ENCODE measurements around the gene ARHGEF37. TPM values are rescaled to one million over a fixed set of nuclear protein-coding genes. Genes with fewer than 3 reads are reported as not detected.
A peak's percentile ranks its signal among the peaks of the same experiment; 100 is the strongest.
"Not testable (repeated sequence)": the region's sequence is repeated elsewhere in the genome, so short reads cannot be mapped to it uniquely, and the experiment has no call there.

ARHGEF37 gene
- total RNA-seq, 1 experiment from 2014 or later: 0.32 TPM

DNA sequence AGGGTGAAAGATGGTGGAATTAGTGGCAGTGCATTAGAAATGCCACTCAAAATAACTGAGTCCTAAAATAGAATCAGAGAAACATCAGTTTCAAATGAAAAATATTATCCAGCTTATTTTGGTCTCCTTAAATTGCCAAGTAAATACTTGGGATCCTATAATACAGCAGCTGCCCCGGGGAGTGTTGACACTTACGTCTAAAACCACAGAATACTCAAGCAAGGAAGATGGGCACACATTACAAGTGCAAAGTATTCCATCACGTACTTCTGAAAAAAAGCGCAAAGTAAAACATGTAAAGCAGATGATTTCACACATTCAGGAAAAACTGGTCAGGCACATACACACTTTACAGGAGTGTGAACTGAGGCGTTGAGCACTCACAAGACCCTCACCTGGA is 2.4 kb upstream of the ARHGEF37 start:
- H3K27ac ChIP-seq: no peak overlapping the region
- no peaks in the 10 kb centered on the region for H3K9me3 ChIP-seq (replicated peaks)
- H3K36me3 ChIP-seq: no peaks in the 10 kb centered on the region
- no peaks in the 10 kb centered on the region for H3K27me3 ChIP-seq (replicated peaks)
- peaks cover 15% of the 10 kb centered on the region for H3K4me1 ChIP-seq (replicated peaks)
- no peak overlapping the region for H3K4me3 ChIP-seq
- DNase-seq (ENCODE audit: low read depth in 1 of 2, low spot score in 2 of 2): no peak

DNA sequence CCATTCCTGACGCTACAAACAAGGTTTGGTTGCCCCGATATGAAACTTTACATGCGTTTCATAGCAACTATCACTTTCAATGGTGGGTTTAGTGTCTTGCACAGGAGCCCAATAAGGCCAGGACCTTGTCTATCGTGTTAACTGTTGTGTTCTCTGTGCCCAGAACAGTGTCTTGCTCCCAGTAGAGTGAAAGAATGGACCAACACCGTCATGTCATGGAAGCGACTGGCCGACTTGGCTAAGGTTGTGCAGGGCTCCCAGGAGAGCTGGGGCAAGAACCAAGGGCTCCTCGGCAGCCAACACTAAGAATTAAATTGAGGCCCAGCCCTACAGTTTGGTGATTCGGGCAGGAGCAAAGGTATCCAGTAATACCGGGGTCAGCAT is 498 bp upstream of the ARHGEF37 start:
- Histone ChIP-seq H3K27ac (no peak overlapping the region), H3K4me3 (peak overlapping the region; percentile 52), H3K36me3 (no peaks in the 10 kb centered on the region), H3K4me1 (replicated peaks) (peaks cover 15% of the 10 kb centered on the region), H3K27me3 (replicated peaks) (no peaks in the 10 kb centered on the region), H3K9me3 (replicated peaks) (peaks cover 2% of the 10 kb centered on the region; the same call in 1 of the 2 replicates)
- DNase-seq (ENCODE audit: low read depth in 1 of 2, low spot score in 2 of 2): no peak

- Histone ChIP-seq H3K36me3 (no peaks in the 10 kb centered on the region), H3K27ac (no peak overlapping the region), H3K27me3 (replicated peaks) (no peaks in the 10 kb centered on the region), H3K9me3 (replicated peaks) (peaks cover 4% of the 10 kb centered on the region; the same call in 1 of the 2 replicates), H3K4me1 (replicated peaks) (peaks cover 15% of the 10 kb centered on the region), H3K4me3 (no peak overlapping the region)
- DNase-seq (ENCODE audit: low read depth in 1 of 2, low spot score in 2 of 2): no peak
Observed at GRCh38 chr5:149581931-149582768, 852 bp downstream of the ARHGEF37 start.

DNA sequence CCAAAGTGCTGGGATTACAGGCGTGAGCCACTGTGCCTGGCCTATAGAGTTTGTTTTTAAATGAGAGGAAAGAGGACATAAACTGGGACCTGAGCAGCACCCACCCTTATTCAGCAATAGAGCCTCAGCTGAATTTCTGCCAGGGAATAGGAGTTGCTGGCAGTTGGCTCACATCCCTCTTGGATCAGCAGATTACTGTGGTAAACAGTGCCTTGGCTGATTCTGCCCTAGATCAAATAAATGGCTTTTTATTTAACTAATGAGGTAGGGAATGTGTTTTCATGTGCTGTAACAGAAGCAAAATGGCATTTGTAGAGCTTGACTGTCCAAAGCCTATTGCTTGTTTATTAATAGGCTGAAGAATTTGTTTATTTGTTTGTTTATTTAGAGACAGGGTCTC is 2.1 kb downstream of the ARHGEF37 start:
- Histone ChIP-seq H3K27me3 (replicated peaks) (no peaks in the 10 kb centered on the region), H3K9me3 (replicated peaks) (peaks cover 4% of the 10 kb centered on the region; the same call in 1 of the 2 replicates), H3K36me3 (no peaks in the 10 kb centered on the region), H3K4me3 (no peak overlapping the region), H3K27ac (no peak overlapping the region), H3K4me1 (replicated peaks) (peaks cover 15% of the 10 kb centered on the region)
- DNase-seq (ENCODE audit: low read depth in 1 of 2, low spot score in 2 of 2): no peak

DNA sequence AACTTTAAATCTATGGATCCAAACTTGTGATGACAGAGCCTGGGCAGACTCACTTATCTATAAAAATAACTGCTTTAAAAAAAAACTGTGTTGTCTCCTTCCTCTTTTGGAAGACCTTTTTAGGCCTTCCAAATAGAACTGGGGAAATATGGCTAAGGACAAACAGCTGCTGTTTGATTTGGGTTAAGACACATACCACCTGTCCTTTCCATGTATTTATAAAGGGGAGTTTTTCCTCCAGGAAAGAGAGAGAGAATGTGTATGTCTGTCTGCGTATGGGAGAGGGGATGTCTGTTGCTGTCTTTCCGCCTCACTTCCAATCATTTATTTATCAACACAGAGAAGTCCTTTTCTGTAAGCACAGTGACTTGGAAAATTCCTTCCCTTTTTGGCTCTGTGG is 2.8 kb downstream of the ARHGEF37 start:
- H3K9me3 ChIP-seq (replicated peaks): peaks cover 4% of the 10 kb centered on the region; the same call in 1 of the 2 replicates
- no peaks in the 10 kb centered on the region for H3K27me3 ChIP-seq (replicated peaks)
- H3K4me1 ChIP-seq (replicated peaks): peaks cover 15% of the 10 kb centered on the region
- no peak for DNase-seq (ENCODE audit: low read depth in 1 of 2, low spot score in 2 of 2)
- no peak overlapping the region for H3K27ac ChIP-seq
- no peaks in the 10 kb centered on the region for H3K36me3 ChIP-seq
- H3K4me3 ChIP-seq: no peak overlapping the region

DNA sequence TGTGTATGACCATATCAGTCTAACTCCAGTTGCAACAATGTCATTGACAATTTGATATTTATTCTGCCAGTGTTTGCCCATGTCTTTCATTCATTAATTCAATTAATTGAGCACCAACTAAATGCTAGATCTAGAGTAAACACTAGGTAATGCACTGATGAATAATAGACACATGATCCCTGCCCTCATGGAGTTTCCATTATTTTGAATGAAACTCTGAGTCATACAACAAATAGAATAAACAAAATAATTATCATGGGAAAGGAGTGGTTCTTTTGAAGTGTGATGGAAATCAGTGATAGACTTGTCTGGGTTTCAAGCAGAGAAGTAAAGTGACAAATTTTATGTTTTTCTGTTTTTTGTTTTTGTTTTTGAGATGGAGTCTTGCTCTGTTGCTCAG is 4.6 kb downstream of the ARHGEF37 start:
- Histone ChIP-seq H3K9me3 (replicated peaks) (peaks cover 4% of the 10 kb centered on the region; the same call in 1 of the 2 replicates), H3K27me3 (replicated peaks) (no peaks in the 10 kb centered on the region), H3K4me3 (no peak overlapping the region), H3K36me3 (no peaks in the 10 kb centered on the region), H3K27ac (no peak overlapping the region), H3K4me1 (replicated peaks) (peaks cover 12% of the 10 kb centered on the region)
- DNase-seq (ENCODE audit: low read depth in 1 of 2, low spot score in 2 of 2): no peak

DNA sequence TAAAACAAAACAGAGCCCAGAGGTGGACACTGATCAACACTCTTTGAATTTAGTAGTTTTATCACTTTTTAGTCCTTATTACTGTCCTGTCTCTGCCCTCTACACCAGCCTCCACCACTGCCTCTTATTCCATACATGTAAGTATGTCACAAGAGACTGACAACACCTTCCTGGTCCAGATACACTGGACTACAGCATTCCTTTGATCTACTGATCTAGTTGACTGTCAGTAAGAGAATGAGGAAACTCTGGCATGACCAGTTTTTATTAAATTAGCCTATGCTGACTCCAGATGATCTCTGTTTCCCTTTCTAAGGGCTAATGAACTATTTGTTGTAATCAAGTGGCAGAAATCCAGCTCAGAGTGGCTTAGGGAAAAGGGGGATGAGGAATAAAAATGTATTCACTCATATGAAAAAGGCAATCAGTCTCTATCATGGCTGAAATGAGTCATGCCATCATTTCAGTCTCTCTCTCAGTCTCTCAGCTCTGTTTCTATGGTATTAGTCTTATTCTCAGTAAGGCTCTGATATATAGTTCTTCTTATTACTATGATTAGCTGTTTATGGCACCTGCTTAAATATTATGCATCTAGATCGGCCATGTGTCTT is 5.5 kb downstream of the ARHGEF37 start:
- Histone ChIP-seq H3K4me3 (no peak overlapping the region), H3K27ac (no peak overlapping the region), H3K4me1 (replicated peaks) (peaks cover 3% of the 10 kb centered on the region), H3K27me3 (replicated peaks) (no peaks in the 10 kb centered on the region), H3K9me3 (replicated peaks) (peaks cover 4% of the 10 kb centered on the region; the same call in 1 of the 2 replicates), H3K36me3 (no peaks in the 10 kb centered on the region)
- DNase-seq (ENCODE audit: low read depth in 1 of 2, low spot score in 2 of 2): no peak

- Histone ChIP-seq H3K27me3 (replicated peaks) (no peaks in the 10 kb centered on the region), H3K9me3 (replicated peaks) (peaks cover 4% of the 10 kb centered on the region; the same call in 1 of the 2 replicates), H3K4me1 (replicated peaks) (no peaks in the 10 kb centered on the region), H3K36me3 (no peaks in the 10 kb centered on the region), H3K4me3 (no peak overlapping the region), H3K27ac (no peak overlapping the region)
- no peak for DNase-seq (ENCODE audit: low read depth in 1 of 2, low spot score in 2 of 2)
Observed at GRCh38 chr5:149588936-149589335, 7.6 kb downstream of the ARHGEF37 start.

DNA sequence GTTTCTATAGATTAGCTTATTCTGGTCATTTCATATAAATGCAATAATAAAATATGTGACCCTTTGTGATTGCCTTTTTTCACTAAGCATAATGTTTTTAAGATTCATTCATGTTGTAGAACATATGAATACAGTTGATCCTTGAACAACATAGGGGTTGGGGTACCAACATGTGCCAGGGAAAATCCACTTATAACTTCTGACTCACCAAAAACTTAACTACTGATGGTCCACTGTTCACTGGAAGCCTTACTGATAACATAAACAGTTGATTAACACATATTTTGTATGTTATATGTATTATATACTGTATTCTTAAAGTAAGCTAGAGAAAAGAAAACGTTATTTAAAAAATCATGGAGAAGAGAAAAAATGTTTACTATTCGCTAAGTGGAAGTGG is 12.1 kb downstream of the ARHGEF37 start:
- DNase-seq (ENCODE audit: low read depth in 1 of 2, low spot score in 2 of 2): no peak
- no peak overlapping the region for H3K4me3 ChIP-seq
- no peaks in the 10 kb centered on the region for H3K36me3 ChIP-seq
- H3K27me3 ChIP-seq (replicated peaks): no peaks in the 10 kb centered on the region
- no peaks in the 10 kb centered on the region for H3K9me3 ChIP-seq (replicated peaks)
- H3K27ac ChIP-seq: no peak overlapping the region
- H3K4me1 ChIP-seq (replicated peaks): peaks cover 14% of the 10 kb centered on the region

DNA sequence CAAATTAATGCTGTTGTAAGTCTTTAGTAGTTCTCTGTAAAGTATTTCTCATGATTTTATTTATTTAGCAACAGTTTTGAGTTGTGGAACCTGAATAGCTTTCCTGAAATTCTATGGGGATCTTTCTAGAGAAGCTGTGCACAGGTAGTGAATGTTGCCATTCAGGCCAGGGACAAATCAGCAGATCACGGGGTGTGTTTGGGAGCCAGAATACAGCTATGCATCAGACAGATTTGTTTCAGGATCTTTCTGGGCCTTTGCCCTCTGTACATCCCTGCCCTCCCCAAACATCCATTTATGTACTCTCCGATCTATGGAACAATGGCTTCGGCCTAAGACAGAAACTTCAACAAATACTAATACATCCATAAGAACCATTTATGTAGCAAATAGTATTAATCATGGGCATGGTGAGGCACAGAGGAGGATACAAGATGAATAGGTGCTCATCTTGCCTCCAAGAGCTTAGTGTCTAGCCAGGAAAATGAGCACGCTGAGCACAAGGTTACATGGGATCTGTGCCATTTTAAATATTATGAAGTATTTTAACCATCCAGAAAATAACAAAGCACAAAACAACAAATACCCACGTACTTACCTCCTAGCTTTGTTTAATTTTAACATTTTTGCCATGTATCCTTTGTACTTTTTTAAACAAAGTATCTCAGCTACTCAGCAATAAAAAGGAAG is 13.1 kb downstream of the ARHGEF37 start:
- H3K27ac ChIP-seq: no peak overlapping the region
- H3K9me3 ChIP-seq (replicated peaks): no peaks in the 10 kb centered on the region
- no peaks in the 10 kb centered on the region for H3K27me3 ChIP-seq (replicated peaks)
- H3K36me3 ChIP-seq: no peaks in the 10 kb centered on the region
- no peak overlapping the region for H3K4me3 ChIP-seq
- peaks cover 14% of the 10 kb centered on the region for H3K4me1 ChIP-seq (replicated peaks)
- no peak for DNase-seq (ENCODE audit: low read depth in 1 of 2, low spot score in 2 of 2)

DNA sequence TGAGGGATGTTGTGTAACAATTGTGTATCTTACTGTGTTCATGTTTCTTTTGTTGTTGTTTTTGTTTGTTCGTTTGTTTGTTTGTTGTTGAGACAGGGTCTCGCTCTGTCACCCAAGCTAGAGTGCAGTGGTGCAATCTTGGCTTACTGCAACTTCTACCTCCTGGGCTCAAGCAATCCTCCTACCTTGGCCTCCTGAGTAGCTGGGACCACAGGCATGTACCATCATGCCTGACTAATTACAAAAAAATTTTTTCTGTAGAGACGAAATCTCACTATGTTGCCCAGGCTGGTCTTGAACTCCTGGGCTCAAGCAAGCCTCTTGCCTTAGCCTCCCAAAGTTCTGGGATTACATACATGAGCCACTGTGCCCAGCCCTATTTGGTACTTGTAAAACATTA is 13.8 kb downstream of the ARHGEF37 start:
- peaks cover 14% of the 10 kb centered on the region for H3K4me1 ChIP-seq (replicated peaks)
- H3K27ac ChIP-seq; H3K36me3 ChIP-seq; H3K4me3 ChIP-seq; H3K9me3 ChIP-seq (replicated peaks); H3K27me3 ChIP-seq (replicated peaks): not testable (repeated sequence)
- peak in 1 of 2 experiments; percentile 32 for DNase-seq (ENCODE audit: low read depth in 1 of 2, low spot score in 2 of 2)

- no peaks in the 10 kb centered on the region for H3K36me3 ChIP-seq
- H3K4me1 ChIP-seq (replicated peaks): peaks cover 14% of the 10 kb centered on the region
- no peak for DNase-seq (ENCODE audit: low read depth in 1 of 2, low spot score in 2 of 2)
- no peak overlapping the region for H3K4me3 ChIP-seq
- no peaks in the 10 kb centered on the region for H3K27me3 ChIP-seq (replicated peaks)
- H3K9me3 ChIP-seq (replicated peaks): no peaks in the 10 kb centered on the region
- H3K27ac ChIP-seq: no peak overlapping the region
Observed at GRCh38 chr5:149596712-149597111, 15.4 kb downstream of the ARHGEF37 start.

GRCh38 chr5:149597618-149598017 is 16.3 kb downstream of the ARHGEF37 start:
- Histone ChIP-seq H3K9me3 (replicated peaks) (no peaks in the 10 kb centered on the region), H3K27me3 (replicated peaks) (no peaks in the 10 kb centered on the region), H3K27ac (no peak overlapping the region), H3K4me1 (replicated peaks) (peaks cover 14% of the 10 kb centered on the region), H3K4me3 (no peak overlapping the region), H3K36me3 (no peaks in the 10 kb centered on the region)
- DNase-seq (ENCODE audit: low read depth in 1 of 2, low spot score in 2 of 2): no peak

GRCh38 chr5:149598234-149598633 is 16.9 kb downstream of the ARHGEF37 start:
- not testable (repeated sequence) for DNase-seq (ENCODE audit: low read depth in 1 of 2, low spot score in 2 of 2); H3K27ac ChIP-seq; H3K36me3 ChIP-seq; H3K27me3 ChIP-seq (replicated peaks); H3K9me3 ChIP-seq (replicated peaks); H3K4me3 ChIP-seq
- peaks cover 14% of the 10 kb centered on the region for H3K4me1 ChIP-seq (replicated peaks)
